ENCODE results near the gene TMED4. TPM values are rescaled to one million over a fixed set of nuclear protein-coding genes. Genes with fewer than 3 reads are reported as not detected.

The TMED4 gene
- total and polyA plus RNA-seq, 10 of the 15 experiments (the other 5 are each of a cell fraction or from before 2014, with no cell fraction given): 20.8 to 71.3 (median 51.0) TPM

DNA sequence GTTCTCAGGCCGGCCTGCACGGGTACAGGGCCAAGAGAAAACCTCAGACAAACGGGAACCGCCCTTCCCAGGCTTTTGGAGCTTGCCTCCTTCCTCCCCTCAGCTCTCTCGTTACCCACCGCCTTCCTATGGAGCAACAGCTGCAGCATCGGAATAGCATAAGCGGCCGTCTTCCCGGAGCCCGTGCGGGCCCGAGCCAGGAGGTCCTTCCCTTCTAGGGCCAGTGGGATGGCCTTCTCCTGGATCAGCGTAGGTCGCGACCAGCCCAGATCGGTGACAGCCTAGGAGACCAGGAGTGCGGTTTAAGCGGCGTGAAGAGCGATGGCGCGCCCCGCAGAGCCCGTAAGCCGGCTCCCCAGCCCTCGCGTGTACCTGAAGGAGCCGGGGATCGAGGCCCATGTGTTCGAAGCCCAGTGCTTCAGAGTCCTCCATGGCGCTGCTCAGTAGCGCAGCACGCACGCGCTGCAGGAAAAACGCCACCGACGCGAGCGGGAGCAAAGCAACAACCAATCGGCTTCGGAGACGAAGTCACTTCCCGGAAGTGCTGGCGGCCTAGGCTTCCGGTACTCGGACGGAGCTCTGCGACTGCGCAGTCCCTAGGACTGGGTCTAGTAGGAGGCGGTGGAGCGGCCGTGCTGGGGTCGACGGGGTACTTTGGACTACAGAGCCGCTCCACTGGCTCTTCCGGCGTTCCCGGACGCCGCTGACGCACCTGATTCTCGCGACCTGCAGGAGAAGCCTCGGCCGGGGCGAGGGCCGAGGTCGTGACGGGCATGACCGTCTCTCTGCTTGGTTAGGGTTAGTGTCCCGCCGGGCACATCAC lies 8.4 kb downstream of the TMED4 start, which contains the start of gene DDX56 (continued):
- TF ChIP-seq MYB (IDR thresholded peaks at IDR 0.05; ENCODE audit: borderline replicate concordance, low read depth, low read length) (no peak), BCL11A (IDR thresholded peaks at IDR 0.05; ENCODE audit: low read depth, low read length) (no peak), SMARCA5 (IDR thresholded peaks at IDR 0.05) (peak; percentile 69; the same call in 1 of the 2 replicates), ZBED1 (IDR thresholded peaks at IDR 0.05; ENCODE audit: borderline replicate concordance) (no peak), SMC3 (IDR thresholded peaks at IDR 0.05; ENCODE audit: borderline replicate concordance, low read length) (no peak), NR2C1 (IDR thresholded peaks at IDR 0.05) (peak; percentile 38; the same call in 1 of the 2 replicates), NRF1 (conservative IDR thresholded peaks at IDR 0.05; ENCODE audit: low read depth, low read length) (peak; percentile 74), CBX5 (IDR thresholded peaks at IDR 0.05; ENCODE audit: low read depth) (no peak), EED (IDR thresholded peaks at IDR 0.05; ENCODE audit: low read depth) (no peak), IKZF1 (conservative IDR thresholded peaks at IDR 0.05) (peak; percentile 87), LARP7 (IDR thresholded peaks at IDR 0.05) (peak; percentile 70; the same call in 1 of the 2 replicates), POU2F2 (IDR thresholded peaks at IDR 0.05; ENCODE audit: borderline replicate concordance, low read depth, low read length) (peak; percentile 65; the same call in 2 of the 3 replicates), NBN (IDR thresholded peaks at IDR 0.05) (peak; percentile 26; the same call in 1 of the 2 replicates)
- TF ChIP-seq, protein P1, sequence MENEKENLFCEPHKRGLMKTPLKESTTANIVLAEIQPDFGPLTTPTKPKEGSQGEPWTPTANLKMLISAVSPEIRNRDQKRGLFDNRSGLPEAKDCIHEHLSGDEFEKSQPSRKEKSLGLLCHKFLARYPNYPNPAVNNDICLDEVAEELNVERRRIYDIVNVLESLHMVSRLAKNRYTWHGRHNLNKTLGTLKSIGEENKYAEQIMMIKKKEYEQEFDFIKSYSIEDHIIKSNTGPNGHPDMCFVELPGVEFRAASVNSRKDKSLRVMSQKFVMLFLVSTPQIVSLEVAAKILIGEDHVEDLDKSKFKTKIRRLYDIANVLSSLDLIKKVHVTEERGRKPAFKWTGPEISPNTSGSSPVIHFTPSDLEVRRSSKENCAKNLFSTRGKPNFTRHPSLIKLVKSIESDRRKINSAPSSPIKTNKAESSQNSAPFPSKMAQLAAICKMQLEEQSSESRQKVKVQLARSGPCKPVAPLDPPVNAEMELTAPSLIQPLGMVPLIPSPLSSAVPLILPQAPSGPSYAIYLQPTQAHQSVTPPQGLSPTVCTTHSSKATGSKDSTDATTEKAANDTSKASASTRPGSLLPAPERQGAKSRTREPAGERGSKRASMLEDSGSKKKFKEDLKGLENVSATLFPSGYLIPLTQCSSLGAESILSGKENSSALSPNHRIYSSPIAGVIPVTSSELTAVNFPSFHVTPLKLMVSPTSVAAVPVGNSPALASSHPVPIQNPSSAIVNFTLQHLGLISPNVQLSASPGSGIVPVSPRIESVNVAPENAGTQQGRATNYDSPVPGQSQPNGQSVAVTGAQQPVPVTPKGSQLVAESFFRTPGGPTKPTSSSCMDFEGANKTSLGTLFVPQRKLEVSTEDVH (IDR thresholded peaks at IDR 0.05; ENCODE audit: low read depth, partially characterized antibody): no peak
- TF ChIP-seq, protein P2, sequence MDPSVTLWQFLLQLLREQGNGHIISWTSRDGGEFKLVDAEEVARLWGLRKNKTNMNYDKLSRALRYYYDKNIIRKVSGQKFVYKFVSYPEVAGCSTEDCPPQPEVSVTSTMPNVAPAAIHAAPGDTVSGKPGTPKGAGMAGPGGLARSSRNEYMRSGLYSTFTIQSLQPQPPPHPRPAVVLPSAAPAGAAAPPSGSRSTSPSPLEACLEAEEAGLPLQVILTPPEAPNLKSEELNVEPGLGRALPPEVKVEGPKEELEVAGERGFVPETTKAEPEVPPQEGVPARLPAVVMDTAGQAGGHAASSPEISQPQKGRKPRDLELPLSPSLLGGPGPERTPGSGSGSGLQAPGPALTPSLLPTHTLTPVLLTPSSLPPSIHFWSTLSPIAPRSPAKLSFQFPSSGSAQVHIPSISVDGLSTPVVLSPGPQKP (IDR thresholded peaks at IDR 0.05; ENCODE audit: low read depth, low read length): 0 out of 2 replicates have a peak, but pooled peaks have one; percentile 66
- TF ChIP-seq, protein P3, sequence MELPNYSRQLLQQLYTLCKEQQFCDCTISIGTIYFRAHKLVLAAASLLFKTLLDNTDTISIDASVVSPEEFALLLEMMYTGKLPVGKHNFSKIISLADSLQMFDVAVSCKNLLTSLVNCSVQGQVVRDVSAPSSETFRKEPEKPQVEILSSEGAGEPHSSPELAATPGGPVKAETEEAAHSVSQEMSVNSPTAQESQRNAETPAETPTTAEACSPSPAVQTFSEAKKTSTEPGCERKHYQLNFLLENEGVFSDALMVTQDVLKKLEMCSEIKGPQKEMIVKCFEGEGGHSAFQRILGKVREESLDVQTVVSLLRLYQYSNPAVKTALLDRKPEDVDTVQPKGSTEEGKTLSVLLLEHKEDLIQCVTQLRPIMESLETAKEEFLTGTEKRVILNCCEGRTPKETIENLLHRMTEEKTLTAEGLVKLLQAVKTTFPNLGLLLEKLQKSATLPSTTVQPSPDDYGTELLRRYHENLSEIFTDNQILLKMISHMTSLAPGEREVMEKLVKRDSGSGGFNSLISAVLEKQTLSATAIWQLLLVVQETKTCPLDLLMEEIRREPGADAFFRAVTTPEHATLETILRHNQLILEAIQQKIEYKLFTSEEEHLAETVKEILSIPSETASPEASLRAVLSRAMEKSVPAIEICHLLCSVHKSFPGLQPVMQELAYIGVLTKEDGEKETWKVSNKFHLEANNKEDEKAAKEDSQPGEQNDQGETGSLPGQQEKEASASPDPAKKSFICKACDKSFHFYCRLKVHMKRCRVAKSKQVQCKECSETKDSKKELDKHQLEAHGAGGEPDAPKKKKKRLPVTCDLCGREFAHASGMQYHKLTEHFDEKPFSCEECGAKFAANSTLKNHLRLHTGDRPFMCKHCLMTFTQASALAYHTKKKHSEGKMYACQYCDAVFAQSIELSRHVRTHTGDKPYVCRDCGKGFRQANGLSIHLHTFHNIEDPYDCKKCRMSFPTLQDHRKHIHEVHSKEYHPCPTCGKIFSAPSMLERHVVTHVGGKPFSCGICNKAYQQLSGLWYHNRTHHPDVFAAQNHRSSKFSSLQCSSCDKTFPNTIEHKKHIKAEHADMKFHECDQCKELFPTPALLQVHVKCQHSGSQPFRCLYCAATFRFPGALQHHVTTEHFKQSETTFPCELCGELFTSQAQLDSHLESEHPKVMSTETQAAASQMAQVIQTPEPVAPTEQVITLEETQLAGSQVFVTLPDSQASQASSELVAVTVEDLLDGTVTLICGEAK (IDR thresholded peaks at IDR 0.05; ENCODE audit: borderline replicate concordance): peak; percentile 92
- TF ChIP-seq, protein P4, sequence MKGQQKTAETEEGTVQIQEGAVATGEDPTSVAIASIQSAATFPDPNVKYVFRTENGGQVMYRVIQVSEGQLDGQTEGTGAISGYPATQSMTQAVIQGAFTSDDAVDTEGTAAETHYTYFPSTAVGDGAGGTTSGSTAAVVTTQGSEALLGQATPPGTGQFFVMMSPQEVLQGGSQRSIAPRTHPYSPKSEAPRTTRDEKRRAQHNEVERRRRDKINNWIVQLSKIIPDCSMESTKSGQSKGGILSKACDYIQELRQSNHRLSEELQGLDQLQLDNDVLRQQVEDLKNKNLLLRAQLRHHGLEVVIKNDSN (IDR thresholded peaks at IDR 0.05; ENCODE audit: borderline replicate concordance, extremely low read length, insufficient read depth, low read depth, low read length): no peak
